GM23248 (cell line): Measurements from ENCODE around the gene POLL.

ENCODE experiments used
- EZH2 ChIP-seq: fragments of 200-600 bp; sonication (generic); IDR thresholded peaks from 2 replicates; pipeline ENCODE4 v1.6.1; 2018; ENCODE audit warnings: antibody characterized with exemption, mild to moderate bottlenecking; ENCODE audit not compliant: insufficient read depth, poor library complexity, severe bottlenecking
- EZH2phosphoT487 ChIP-seq: fragments of 200-600 bp; sonication (generic); IDR thresholded peaks from 2 replicates; pipeline ENCODE4 v1.6.1; 2018; ENCODE audit warnings: antibody characterized with exemption, moderate library complexity, mild to moderate bottlenecking, low read depth; ENCODE audit not compliant: insufficient read depth

DNA sequence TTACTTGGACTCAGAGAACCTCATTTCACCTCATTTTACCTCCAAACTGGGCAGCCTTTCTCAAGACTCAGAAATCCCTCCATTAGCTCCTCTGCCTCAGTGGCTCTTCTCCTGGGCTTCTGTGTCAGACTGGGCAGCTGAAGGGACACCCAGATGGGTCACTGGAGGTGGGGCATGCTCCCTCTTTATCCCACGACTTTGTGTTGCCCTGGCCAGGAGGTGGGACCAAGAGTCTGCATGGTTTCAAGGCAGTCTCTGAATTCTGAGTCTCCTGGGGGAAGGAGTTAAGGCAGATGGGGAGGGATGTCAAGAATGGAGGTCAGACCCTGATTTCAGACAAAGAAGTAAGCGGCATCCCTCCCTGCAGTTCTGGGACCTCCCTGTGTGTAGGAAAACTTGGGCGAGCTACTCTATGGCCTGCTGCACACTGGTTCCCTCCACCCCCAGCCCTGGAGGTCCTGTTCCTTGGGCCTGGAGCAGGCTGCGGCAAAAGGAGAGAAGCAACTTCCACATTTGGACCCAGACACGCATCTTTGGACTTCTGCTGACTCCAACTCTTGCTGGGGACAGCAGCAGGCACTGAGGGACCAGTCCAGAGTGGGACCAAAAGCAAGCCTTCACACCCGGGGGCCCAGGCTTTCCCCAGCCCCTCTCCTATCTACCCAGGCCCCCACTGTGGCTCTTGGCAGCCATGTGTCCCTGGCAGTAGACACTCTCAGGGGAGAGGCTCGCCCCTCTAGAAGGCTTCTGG is 10.8 kb downstream of the POLL start:
- TF ChIP-seq EZH2phosphoT487 (no peak), EZH2 (no peak)
